Fibroblast of pulmonary artery (primary cell): ENCODE measurements around the gene XXYLT1.

Source experiments
- DNase-seq: peaks from one replicate; pipeline ENCODE4 v3.0.0-alpha.2; 2010; ENCODE audit warnings: low read depth
- H3K4me3 ChIP-seq: replicated peaks from 2 replicates; pipeline ENCODE4 v1.5.1; 2011; ENCODE audit warnings: low read depth, mild to moderate bottlenecking, control low read depth, low read length, moderate library complexity
- CTCF ChIP-seq: IDR thresholded peaks from 2 replicates; pipeline ENCODE4 v1.5.1; 2011; ENCODE audit warnings: mild to moderate bottlenecking, control low read depth, low read length, inconsistent platforms; ENCODE audit errors: missing control alignments

XXYLT1 gene

DNA sequence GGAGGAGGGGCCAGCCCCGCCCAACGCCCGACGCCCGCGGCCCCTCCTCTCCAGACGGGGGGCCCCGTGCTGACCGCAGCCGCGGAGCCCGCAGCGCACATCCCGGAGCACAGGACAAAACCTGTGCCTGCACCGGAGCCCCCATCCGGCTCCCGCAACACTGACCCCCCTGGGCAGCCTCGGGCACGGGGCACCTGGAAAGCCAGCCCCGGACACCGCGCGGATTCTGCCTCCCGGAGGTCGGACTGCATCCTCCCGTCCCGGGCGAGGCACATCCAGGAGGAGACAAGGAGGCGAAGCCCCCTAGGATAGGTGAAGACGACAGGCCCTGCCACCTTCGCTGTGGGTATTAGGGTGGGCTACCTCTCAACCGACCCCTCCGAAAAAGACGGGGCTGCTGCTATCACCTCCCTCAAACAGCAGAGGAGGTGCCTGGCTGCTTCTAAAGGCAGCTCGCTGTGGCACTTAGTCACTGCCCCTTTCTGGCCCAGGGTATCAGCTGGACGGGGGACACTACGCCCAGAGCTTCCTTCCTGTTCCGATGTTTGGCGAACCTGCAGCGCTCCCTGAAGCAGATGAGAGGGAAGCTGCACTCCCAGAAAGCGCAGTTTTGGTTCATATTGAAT is 10.6 kb downstream of the XXYLT1 start:
- TF ChIP-seq CTCF = no peak
- H3K4me3 ChIP-seq = peak overlapping the region; percentile 70
- no peak for DNase-seq

DNA sequence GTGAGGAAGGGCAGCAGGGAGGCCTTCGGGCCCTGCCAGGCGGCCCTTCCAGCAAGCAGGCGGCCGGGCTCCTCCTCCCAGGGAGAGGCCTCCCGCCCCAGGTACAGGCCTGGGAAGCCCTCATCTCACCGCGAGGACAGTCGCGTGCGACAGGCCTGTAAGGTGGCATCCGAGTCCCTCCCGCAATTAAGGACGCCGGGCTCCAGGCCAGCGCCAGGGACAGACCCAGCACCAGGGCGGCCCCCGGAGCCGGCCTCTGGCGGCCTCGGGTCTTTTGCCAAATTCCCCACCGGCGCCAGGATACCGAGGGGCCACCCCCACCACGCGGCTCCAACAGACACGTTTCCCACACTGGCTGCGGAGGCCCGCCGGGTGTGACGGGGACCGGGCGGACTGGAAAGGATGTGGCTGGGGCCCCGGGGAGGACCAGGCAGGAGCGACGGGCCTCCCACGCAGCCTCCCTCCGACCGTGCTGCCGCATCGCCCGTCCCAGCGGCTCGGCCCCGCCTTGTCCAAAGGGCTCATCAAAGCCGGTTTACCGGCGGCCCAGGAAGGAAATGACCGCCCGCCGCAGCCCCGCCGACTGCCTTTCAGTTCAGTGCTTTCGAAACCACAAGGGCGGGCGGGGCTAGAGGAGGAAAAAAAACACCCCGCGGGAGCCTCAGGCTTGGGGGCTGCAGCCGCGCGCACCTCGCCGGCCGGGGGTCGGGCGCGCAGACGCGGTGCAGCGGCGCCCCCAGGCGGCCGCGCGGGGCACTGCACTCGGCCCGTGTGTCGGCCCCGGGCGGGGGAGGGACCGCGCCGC is 11.3 kb downstream of the XXYLT1 start:
- no peak for TF ChIP-seq CTCF
- peak; percentile 97 for DNase-seq
- H3K4me3 ChIP-seq = peak overlapping the region; percentile 70

GRCh38 chr3:195259154-195259474 is 11.8 kb downstream of the XXYLT1 start:
- DNase-seq = no peak
- peak overlapping the region; percentile 42 for H3K4me3 ChIP-seq
- TF ChIP-seq CTCF = no peak

DNA sequence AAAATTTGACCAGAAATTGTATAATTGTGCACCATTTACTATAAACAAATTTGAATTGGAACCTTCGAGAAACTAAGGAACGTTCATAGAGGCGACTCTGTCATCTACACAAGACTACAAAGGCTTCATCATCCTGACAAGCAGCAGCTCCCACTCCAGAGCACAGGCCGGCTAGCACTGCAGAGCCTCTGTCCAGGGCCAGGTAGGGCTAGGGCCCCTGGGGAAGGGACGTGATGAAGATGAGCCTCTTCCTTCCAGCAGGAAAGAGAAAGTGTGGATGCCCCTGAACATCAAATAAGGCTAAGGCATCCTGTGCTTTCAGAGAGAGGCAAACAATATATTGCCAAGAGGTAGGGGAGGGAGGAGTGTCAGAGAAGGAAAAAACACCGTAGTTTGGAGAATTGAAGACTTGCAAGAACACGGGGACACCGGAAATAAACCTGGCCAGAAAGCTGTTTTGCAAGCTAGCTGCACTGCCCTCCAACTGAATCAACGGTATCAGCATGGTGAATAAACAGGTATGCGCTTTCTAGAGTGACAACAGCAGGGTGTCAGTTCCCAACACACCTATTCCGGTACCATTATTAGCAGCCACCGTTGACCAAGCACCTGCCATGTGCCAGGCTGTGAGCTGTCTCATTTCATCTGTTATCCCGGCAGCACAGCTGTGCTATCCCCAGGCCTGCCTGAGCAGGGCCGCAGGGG is 12.4 kb downstream of the XXYLT1 start:
- TF ChIP-seq CTCF = no peak
- H3K4me3 ChIP-seq = no peak overlapping the region

GRCh38 chr3:195257454-195258448 is 13.2 kb downstream of the XXYLT1 start:
- no peak for DNase-seq
- no peak for TF ChIP-seq CTCF
- no peak overlapping the region for H3K4me3 ChIP-seq

More for the DNA sequence above, 12.4 kb downstream of the XXYLT1 start:
- no peak for DNase-seq
